GM18519 (cell line): Measurements from ENCODE around the gene SLC5A10.
A peak's percentile ranks its signal among the peaks of the same experiment; 100 is the strongest.

Experiments
- ATAC-seq: cut with Tn5 transposase; IDR thresholded peaks from one replicate; pipeline ENCODE4 v1.9.1; 2021; ENCODE audit warnings: mild to moderate bottlenecking, moderate library complexity; ENCODE audit not compliant: unreplicated experiment, low FRiP score

The SLC5A10 gene

GRCh38 chr17:19000531-19001325 lies 48.8 kb downstream of the SLC5A10 start:
- ATAC-seq = no peak

GRCh38 chr17:19001907-19002590 lies 50.1 kb downstream of the SLC5A10 start:
- no peak for ATAC-seq

DNA sequence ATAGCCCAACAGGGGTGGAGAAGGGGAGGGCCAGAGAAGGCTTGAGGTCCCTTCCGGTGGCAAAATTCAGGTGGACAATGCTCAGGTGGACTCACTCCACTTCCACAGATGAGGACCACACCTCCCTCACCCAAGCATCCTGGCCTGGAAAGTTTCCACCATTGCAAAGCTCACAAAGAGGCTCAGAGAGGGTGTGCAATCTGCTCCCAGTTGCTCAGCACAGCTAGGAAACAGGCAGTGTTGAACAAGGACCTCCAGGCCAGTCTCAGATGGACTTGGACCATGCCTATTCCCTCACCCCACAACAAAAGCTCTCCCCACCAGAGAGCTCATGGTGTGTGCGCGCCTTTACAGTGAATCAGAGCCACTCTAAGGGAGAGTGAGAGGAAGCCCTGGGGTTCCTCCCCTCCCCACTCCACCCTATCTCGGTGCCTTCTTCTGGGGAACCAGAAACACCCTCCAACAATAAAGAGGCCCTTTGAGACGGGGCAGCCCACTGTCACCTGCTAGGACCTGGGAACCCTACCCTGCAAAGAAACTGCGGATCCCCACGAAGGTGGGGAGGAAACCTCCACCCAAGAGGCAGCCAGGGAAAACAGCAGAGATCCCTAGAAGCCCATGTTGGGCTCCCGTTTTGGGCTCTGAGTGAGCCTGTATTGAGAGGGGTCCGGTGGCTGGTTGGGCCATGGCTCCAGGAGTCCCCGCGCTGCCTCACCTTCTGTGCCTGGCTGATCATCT lies 51.0 kb downstream of the SLC5A10 start:
- no peak for ATAC-seq

- no peak for ATAC-seq
Measured at GRCh38 chr17:19003543-19004420, 51.8 kb downstream of the SLC5A10 start.

DNA sequence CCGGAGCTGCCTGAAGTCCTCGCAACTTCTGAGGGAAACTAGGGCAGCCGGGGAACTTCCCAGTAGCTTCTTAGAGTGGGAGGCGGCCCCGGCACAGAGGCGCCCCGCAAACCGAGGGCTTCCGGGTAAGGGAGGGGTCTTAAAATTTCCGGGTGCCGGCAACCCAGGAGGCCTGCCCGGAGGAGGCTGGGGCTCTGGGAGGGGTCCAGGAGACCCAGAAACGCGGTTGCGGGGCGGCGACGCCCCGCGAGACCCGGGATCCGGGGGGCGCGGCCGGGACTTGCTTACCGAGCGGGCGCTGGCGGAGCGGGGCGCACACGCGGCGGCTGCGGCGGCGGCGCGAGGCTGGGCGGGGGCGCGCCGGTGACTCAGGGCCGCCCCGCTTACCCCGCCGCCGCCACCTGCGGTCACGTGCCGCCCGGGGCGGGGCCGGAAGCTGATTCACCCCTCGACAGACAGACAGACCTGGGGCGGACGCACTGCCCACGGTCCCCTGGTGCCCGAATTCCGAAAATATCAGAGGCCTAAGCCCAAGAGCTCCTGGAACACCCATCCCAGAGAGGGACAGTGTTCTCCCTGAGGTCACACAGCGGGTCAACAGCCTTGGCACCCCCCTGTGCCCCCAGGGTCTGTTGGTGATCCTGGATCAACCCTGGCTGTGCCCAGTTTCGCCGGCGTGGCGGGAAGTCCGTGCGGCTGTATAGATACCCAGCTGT lies 52.6 kb downstream of the SLC5A10 start, which contains the start of gene FAM83G:
FAM83G (minus strand) TSS at position 344 of the 716 bp plus-strand sequence. CDS start 723 bp downstream, outside the sequence.
- peak; percentile 42 for ATAC-seq

GRCh38 chr17:19005137-19005773 lies 53.3 kb downstream of the SLC5A10 start:
- ATAC-seq = no peak

GRCh38 chr17:19005789-19006430 lies 53.9 kb downstream of the SLC5A10 start:
- no peak for ATAC-seq

GRCh38 chr17:19006698-19007097 lies 54.7 kb downstream of the SLC5A10 start:
- no peak for ATAC-seq

DNA sequence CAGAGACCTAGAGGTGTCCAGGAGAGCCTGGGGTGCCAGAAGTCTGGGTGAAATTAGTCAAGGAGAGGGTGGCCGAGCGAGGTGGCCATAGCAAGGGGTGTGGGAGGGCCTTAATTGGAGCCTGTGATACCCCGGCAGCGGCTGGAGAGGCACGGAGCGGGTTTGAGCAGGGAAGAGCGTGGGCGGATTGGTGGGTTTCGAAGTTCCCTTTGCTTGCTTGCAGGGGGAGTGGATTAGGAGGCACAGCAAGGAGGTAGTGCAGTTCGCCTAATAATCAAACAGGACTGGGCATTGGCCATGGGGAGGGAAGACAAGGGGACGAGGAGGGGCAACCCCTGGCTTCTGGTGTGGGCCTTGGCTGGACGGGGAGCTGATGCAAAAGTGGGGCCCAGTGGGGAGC lies 58.0 kb downstream of the SLC5A10 start:
- ATAC-seq = no peak

GRCh38 chr17:19010729-19011505 lies 59.0 kb downstream of the SLC5A10 start:
- ATAC-seq = no peak

- no peak for ATAC-seq
Measured at GRCh38 chr17:19011581-19011980, 59.6 kb downstream of the SLC5A10 start.

GRCh38 chr17:19012171-19013080 lies 60.5 kb downstream of the SLC5A10 start:
- ATAC-seq = no peak

DNA sequence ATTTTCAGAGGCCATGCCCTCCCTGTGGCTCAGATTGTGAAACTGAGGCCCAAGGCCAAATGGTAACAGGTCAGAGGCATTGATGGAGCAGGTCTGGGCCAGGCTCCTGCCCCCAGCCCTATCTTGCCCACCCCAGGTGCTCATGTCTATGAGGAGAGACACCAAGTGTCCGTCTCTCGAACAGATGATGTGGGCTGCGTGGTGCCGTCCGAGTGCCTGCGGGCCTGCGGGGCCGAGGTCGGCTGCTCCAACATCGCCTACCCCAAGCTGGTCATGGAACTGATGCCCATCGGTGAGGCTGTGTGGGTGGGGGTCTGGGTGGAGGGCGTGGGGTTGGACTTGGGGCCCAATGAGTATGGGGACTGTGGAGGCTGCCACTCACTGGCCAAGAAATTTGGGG lies 61.3 kb downstream of the SLC5A10 start:
- no peak for ATAC-seq

DNA sequence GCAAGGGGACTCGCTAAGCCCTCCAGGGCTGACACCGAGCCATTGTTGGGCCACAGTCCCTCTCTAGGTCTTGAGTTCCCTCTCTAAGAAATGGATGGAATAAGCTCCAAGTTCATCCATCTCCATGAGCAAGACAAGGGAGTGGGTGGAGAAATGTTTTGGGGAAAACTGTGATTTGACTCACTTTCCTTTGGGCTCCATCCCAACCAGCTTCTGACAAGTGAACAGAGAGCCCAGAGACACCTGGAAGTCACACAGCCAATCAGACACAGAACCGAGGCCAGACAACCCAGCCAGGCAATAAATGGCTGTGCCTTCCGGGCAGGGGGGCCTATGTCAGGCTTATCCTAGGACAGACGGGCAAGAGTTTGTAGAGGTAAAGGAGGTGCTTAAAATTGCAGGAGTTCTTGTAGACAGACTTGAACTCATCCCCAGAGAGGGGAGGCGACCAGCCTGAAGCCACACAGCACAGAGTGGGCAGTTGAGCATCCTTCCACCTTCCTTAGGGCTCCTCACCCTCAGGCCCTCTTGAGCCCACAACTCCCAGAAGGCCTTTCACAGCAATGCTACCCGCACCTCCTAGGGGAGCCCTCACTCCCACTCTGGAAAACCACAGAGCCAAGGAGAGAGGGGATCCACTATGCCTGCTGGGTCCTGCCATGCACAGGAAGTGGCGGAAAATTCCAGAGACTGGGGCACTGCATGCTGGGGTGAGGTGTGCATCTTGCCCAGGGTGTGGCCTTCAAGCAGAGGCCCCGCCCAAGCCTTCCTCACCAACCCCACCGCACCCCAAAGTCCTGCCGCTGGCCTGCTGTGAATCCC lies 62.1 kb downstream of the SLC5A10 start:
- ATAC-seq = no peak

DNA sequence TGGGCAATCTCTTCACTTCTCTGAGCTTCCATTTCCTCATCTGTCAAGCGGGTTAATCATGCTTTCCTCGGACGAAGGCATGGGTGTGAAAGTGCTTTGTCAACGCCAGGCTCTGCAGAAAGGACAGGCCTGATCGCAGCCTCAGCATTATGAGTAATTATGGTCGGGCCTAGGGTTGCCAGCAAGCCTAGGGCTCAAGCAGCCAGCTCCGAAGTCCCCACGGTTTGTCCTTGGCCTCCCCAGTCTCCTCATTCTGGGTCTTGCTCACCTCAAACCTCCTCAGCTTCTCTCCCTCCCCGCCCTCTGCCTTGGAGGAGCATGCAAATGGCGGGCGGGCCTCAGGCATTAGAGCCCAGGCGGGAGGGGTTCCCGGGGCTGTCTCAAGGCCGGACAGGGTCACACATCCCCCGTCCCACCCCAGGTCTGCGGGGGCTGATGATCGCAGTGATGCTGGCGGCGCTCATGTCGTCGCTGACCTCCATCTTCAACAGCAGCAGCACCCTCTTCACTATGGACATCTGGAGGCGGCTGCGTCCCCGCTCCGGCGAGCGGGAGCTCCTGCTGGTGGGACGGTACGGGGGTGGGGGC lies 62.8 kb downstream of the SLC5A10 start:
- ATAC-seq = no peak

- no peak for ATAC-seq
Measured at GRCh38 chr17:19015428-19015827, 63.5 kb downstream of the SLC5A10 start.
